ENCODE measurements around the gene HSPG2.

HSPG2 gene

GRCh38 chr1:21838359-21839157 lies 98.6 kb downstream of the HSPG2 start:
- DNase-seq (ENCODE audit: low read depth in 1 of 2, low spot score in 1 of 2), result no peak
- no peak overlapping the region for H3K27ac ChIP-seq (replicated peaks)
- no peaks in the 10 kb centered on the region for H3K27me3 ChIP-seq (ENCODE audit: insufficient read depth, poor library complexity, severe bottlenecking)
- H3K4me3 ChIP-seq (replicated peaks; ENCODE audit: insufficient read depth, low read length), result no peak overlapping the region
- TF ChIP-seq SPI1 (IDR thresholded peaks at IDR 0.05; ENCODE audit: borderline replicate concordance, low read depth) (no peak), REST (IDR thresholded peaks at IDR 0.05; ENCODE audit: insufficient replicate concordance, low read depth) (no peak), GABPA (IDR thresholded peaks at IDR 0.05; ENCODE audit: low read depth) (no peak)
- TF ChIP-seq, protein P1, sequence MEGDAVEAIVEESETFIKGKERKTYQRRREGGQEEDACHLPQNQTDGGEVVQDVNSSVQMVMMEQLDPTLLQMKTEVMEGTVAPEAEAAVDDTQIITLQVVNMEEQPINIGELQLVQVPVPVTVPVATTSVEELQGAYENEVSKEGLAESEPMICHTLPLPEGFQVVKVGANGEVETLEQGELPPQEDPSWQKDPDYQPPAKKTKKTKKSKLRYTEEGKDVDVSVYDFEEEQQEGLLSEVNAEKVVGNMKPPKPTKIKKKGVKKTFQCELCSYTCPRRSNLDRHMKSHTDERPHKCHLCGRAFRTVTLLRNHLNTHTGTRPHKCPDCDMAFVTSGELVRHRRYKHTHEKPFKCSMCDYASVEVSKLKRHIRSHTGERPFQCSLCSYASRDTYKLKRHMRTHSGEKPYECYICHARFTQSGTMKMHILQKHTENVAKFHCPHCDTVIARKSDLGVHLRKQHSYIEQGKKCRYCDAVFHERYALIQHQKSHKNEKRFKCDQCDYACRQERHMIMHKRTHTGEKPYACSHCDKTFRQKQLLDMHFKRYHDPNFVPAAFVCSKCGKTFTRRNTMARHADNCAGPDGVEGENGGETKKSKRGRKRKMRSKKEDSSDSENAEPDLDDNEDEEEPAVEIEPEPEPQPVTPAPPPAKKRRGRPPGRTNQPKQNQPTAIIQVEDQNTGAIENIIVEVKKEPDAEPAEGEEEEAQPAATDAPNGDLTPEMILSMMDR (IDR thresholded peaks at IDR 0.05; ENCODE audit: insufficient read depth, low read length), result no peak

GRCh38 chr1:21837476-21837875 lies 99.6 kb downstream of the HSPG2 start:
- TF ChIP-seq, protein P1 (IDR thresholded peaks at IDR 0.05; ENCODE audit: insufficient read depth, low read length), result no peak
- TF ChIP-seq REST (IDR thresholded peaks at IDR 0.05; ENCODE audit: insufficient replicate concordance, low read depth) (no peak), GABPA (IDR thresholded peaks at IDR 0.05; ENCODE audit: low read depth) (no peak)
- no peak for DNase-seq (ENCODE audit: low read depth in 1 of 2, low spot score in 1 of 2)
- H3K4me3 ChIP-seq (replicated peaks; ENCODE audit: insufficient read depth, low read length), result no peak overlapping the region
- H3K27me3 ChIP-seq (ENCODE audit: insufficient read depth, poor library complexity, severe bottlenecking), result no peaks in the 10 kb centered on the region
- no peak overlapping the region for H3K27ac ChIP-seq (replicated peaks)

DNA sequence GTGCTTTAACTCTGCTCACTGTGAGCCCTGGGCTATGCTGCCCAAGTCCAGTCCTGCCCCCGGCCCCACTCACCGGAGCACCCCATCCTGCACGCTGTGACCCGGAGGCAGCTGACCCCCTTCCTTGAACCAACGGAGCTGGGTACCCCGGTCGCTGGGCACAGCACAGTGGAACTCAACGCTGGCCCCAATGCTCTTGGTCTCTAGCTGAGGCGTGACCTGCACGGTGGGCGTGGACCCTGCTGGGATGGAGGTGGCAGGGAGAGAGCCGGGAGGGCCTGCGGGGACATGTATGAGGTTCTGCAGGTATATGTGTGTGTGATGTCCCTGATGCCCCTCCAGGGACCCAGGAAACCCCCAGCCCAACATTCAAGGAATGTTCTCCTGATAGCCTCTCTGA lies 100.4 kb downstream of the HSPG2 start:
- Histone ChIP-seq H3K27ac (replicated peaks) (no peak overlapping the region), H3K27me3 (ENCODE audit: insufficient read depth, poor library complexity, severe bottlenecking) (no peaks in the 10 kb centered on the region), H3K4me3 (replicated peaks; ENCODE audit: insufficient read depth, low read length) (no peak overlapping the region)
- no peak for DNase-seq (ENCODE audit: low read depth in 1 of 2, low spot score in 1 of 2)
- TF ChIP-seq SPI1 (IDR thresholded peaks at IDR 0.05; ENCODE audit: borderline replicate concordance, low read depth), result no peak
- no peak for TF ChIP-seq GABPA (IDR thresholded peaks at IDR 0.05; ENCODE audit: low read depth)
- TF ChIP-seq, protein P1 (IDR thresholded peaks at IDR 0.05; ENCODE audit: insufficient read depth, low read length), result no peak
- TF ChIP-seq REST (IDR thresholded peaks at IDR 0.05; ENCODE audit: insufficient replicate concordance, low read depth), result no peak
- TF ChIP-seq POLR2AphosphoS5 (IDR thresholded peaks at IDR 0.05; ENCODE audit: low read depth), result no peak
